ENCODE results near the gene CORIN.

GRCh38 chr4:47746122-47746521 is 91.7 kb downstream of the CORIN start:
- TF ChIP-seq CTCF (IDR thresholded peaks at IDR 0.05; ENCODE audit: insufficient read depth, low read length, poor library complexity, severe bottlenecking) (no peak), EZH2phosphoT487 (conservative IDR thresholded peaks at IDR 0.05; ENCODE audit: low read length) (no peak)
